Muscle of arm (tissue), 1 donor: ENCODE data around the gene KRABD2.
"Not testable (repeated sequence)": the region's sequence is repeated elsewhere in the genome, so short reads cannot be mapped to it uniquely, and the experiment has no call there.

Source experiments
- DNase-seq: peaks from one replicate; pipeline ENCODE4 v3.0.0-alpha.2; 2013

Gene KRABD2

GRCh38 chr17:8376271-8377067, at the start of gene KRABD2:
TSS of gene KRABD2 (minus strand) at chr17:8376704.
- DNase-seq = peak; percentile 89

GRCh38 chr17:8421571-8421970, 45.1 kb upstream of the KRABD2 start:
- no peak for DNase-seq

- DNase-seq = peak; percentile 19
Measured at GRCh38 chr17:8420041-8420934, 43.8 kb upstream of the KRABD2 start.

GRCh38 chr17:8419305-8419704, 42.8 kb upstream of the KRABD2 start:
- DNase-seq = no peak

GRCh38 chr17:8418471-8418870, 42.0 kb upstream of the KRABD2 start:
- DNase-seq = no peak

- no peak for DNase-seq
Measured at GRCh38 chr17:8417806-8418205, 41.3 kb upstream of the KRABD2 start.

- DNase-seq = no peak
Measured at GRCh38 chr17:8413938-8414337, 37.4 kb upstream of the KRABD2 start.

GRCh38 chr17:8413328-8413727, 36.8 kb upstream of the KRABD2 start:
- DNase-seq = no peak

GRCh38 chr17:8412089-8412488, 35.6 kb upstream of the KRABD2 start:
- no peak for DNase-seq

- DNase-seq = no peak
Measured at GRCh38 chr17:8410883-8411238, 34.4 kb upstream of the KRABD2 start.

- DNase-seq = peak; percentile 94
Measured at GRCh38 chr17:8409966-8410882, 33.7 kb upstream of the KRABD2 start.

GRCh38 chr17:8408371-8408770, 31.9 kb upstream of the KRABD2 start:
- DNase-seq = no peak

- no peak for DNase-seq
Measured at GRCh38 chr17:8406174-8406573, 29.7 kb upstream of the KRABD2 start.

- no peak for DNase-seq
Measured at GRCh38 chr17:8405499-8406016, 29.1 kb upstream of the KRABD2 start.

- no peak for DNase-seq
Measured at GRCh38 chr17:8402921-8403536, 26.5 kb upstream of the KRABD2 start.

GRCh38 chr17:8401107-8401506, 24.6 kb upstream of the KRABD2 start:
- no peak for DNase-seq

GRCh38 chr17:8398980-8399379, 22.5 kb upstream of the KRABD2 start:
- no peak for DNase-seq

- no peak for DNase-seq
Measured at GRCh38 chr17:8397636-8398035, 21.1 kb upstream of the KRABD2 start, which contains the start of gene RNF222. TSS of gene RNF222 (minus strand) at chr17:8397827. CDS start at chr17:8393461, 4,366 bp downstream.

- not testable (repeated sequence) for DNase-seq
Measured at GRCh38 chr17:8394497-8394896, 18.0 kb upstream of the KRABD2 start.

GRCh38 chr17:8393470-8394231, 17.1 kb upstream of the KRABD2 start:
- DNase-seq = no peak
